Measurements from ENCODE around the gene PTH2.

DNA sequence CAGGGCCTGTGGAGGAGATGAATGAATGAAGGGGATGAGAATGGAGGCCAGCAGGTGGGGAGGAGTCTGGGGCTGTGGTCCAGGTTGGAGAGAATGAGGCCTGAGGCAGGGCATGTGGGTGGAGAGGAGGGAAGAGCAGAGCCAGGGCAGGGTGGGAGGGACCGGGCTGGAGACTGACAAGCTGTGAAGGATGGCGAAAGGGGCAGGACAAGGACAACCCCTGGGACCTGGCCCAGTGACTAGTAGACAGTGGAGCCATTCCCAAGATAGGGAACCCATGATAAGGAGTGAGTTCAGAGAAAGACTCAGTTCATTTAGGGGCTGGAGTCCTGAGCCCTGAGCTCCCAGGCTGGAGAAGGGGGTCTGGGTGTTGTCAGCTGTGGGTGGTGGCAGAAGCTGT is 3.0 kb downstream of the PTH2 start:
- TF ChIP-seq EZH2 (IDR thresholded peaks at IDR 0.05; ENCODE audit: low read depth), result no peak
- TF ChIP-seq, protein P1, sequence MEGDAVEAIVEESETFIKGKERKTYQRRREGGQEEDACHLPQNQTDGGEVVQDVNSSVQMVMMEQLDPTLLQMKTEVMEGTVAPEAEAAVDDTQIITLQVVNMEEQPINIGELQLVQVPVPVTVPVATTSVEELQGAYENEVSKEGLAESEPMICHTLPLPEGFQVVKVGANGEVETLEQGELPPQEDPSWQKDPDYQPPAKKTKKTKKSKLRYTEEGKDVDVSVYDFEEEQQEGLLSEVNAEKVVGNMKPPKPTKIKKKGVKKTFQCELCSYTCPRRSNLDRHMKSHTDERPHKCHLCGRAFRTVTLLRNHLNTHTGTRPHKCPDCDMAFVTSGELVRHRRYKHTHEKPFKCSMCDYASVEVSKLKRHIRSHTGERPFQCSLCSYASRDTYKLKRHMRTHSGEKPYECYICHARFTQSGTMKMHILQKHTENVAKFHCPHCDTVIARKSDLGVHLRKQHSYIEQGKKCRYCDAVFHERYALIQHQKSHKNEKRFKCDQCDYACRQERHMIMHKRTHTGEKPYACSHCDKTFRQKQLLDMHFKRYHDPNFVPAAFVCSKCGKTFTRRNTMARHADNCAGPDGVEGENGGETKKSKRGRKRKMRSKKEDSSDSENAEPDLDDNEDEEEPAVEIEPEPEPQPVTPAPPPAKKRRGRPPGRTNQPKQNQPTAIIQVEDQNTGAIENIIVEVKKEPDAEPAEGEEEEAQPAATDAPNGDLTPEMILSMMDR (conservative IDR thresholded peaks at IDR 0.05), result no peak
